Neural progenitor cell (in vitro differentiated cells): Measurements from ENCODE around the gene SPATA33. TPM values are rescaled to one million over a fixed set of nuclear protein-coding genes. Genes with fewer than 3 reads are reported as not detected.

ENCODE experiments used
- DNase-seq: peaks from one replicate; pipeline ENCODE4 v3.0.0-alpha.2; 2016; ENCODE audit warnings: low spot score
- H2AFZ ChIP-seq: fragments of 200-600 bp; sonication (generic); replicated peaks from 2 replicates; pipeline ENCODE4 v1.6.1; 2016; ENCODE audit warnings: antibody characterized with exemption
- H3F3A ChIP-seq: fragments of 200-600 bp; sonication (generic); 2 replicates; pipeline ENCODE4 v1.6.1; 2016; ENCODE audit warnings: antibody characterized with exemption, low read depth
- H3K27ac ChIP-seq: fragments of 200-600 bp; sonication (generic); 2 replicates; pipeline ENCODE4 v1.5.1; 2016; ENCODE audit warnings: mild to moderate bottlenecking
- H3K27me3 ChIP-seq: fragments of 200-600 bp; sonication (generic); 2 replicates; pipeline ENCODE4 v1.6.1; 2016; ENCODE audit warnings: mild to moderate bottlenecking, moderate library complexity
- H3K36me3 ChIP-seq: fragments of 200-600 bp; sonication (generic); 2 replicates; pipeline ENCODE4 v1.5.1; 2016
- H3K4me1 ChIP-seq: fragments of 200-600 bp; sonication (generic); 2 replicates; pipeline ENCODE4 v1.6.1; 2016; ENCODE audit warnings: mixed run types
- H3K4me2 ChIP-seq: fragments of 200-600 bp; sonication (generic); 2 replicates; pipeline ENCODE4 v1.6.1; 2016
- H3K4me3 ChIP-seq: fragments of 200-600 bp; sonication (generic); 2 replicates; pipeline ENCODE4 v1.5.1; 2016
- H3K79me2 ChIP-seq: fragments of 200-600 bp; sonication (generic); 2 replicates; pipeline ENCODE4 v1.6.1; 2016; ENCODE audit warnings: low read depth
- H3K9ac ChIP-seq: fragments of 200-600 bp; sonication (generic); 2 replicates; pipeline ENCODE4 v1.6.1; 2016
- H3K9me3 ChIP-seq: fragments of 200-600 bp; sonication (generic); 2 replicates; pipeline ENCODE4 v1.5.1; 2016; ENCODE audit warnings: low read depth
- H4K20me1 ChIP-seq: fragments of 200-600 bp; sonication (generic); 2 replicates; pipeline ENCODE4 v1.6.1; 2016; ENCODE audit warnings: low read depth
- H3K27ac Mint-ChIP-seq: 3 replicates; pipeline ENCODE4 v1.8.0; 2021; ENCODE audit warnings: mixed read lengths
- H3K27me3 Mint-ChIP-seq: 2 replicates; pipeline ENCODE4 v1.8.0; 2022; ENCODE audit warnings: low read depth, mild to moderate bottlenecking, inconsistent platforms, moderate library complexity, mixed read lengths; ENCODE audit not compliant: insufficient read depth
- H3K36me3 Mint-ChIP-seq: 3 replicates; pipeline ENCODE4 v1.8.0; 2021; ENCODE audit warnings: mixed read lengths
- H3K4me1 Mint-ChIP-seq: 3 replicates; pipeline ENCODE4 v1.8.0; 2021; ENCODE audit warnings: mixed read lengths
- H3K4me3 Mint-ChIP-seq: 3 replicates; pipeline ENCODE4 v1.8.0; 2021; ENCODE audit warnings: mild to moderate bottlenecking, moderate library complexity, mixed read lengths
- H3K9me3 Mint-ChIP-seq: 3 replicates; pipeline ENCODE4 v1.8.0; 2020; ENCODE audit warnings: mixed read lengths
- EZH2 ChIP-seq: fragments of 200-600 bp; sonication (generic); IDR thresholded peaks from 2 replicates; pipeline ENCODE4 v1.6.1; 2017; ENCODE audit warnings: antibody characterized with exemption, mild to moderate bottlenecking, moderate library complexity
- EZH2phosphoT487 ChIP-seq: fragments of 200-600 bp; sonication (generic); IDR thresholded peaks from 2 replicates; pipeline ENCODE4 v1.6.1; 2017; ENCODE audit warnings: antibody characterized with exemption
- total RNA-seq: library from RNA; depleted of rRNA; stranded (reverse); fragments of >200 nt; gene quantifications from 2 replicates; pipeline ENCODE4 v1.2.3, GENCODE V29; 2015; ENCODE audit warnings: low replicate concordance
- TF ChIP-seq, protein P1 (sequence below): fragments of 200-600 bp; sonication (generic); IDR thresholded peaks from 2 replicates; pipeline ENCODE4 v1.5.1; 2017; ENCODE audit warnings: antibody characterized with exemption, mild to moderate bottlenecking

Gene SPATA33
- total RNA-seq, 1 donor from 2014 or later = 14.1 TPM

GRCh38 chr16:89678258-89678657, 20.6 kb downstream of the SPATA33 start:
- Mint-ChIP-seq H3K9me3 (peaks cover 42% of the 10 kb centered on the region), H3K27me3 (peaks cover 2% of the 10 kb centered on the region), H3K36me3 (peaks cover 42% of the 10 kb centered on the region), H3K4me3 (no peak overlapping the region), H3K4me1 (no peaks in the 10 kb centered on the region), H3K27ac (no peak overlapping the region)
- Histone ChIP-seq H3K9me3 (peaks cover 22% of the 10 kb centered on the region), H3K9ac (no peak overlapping the region), H3K36me3 (peaks cover 22% of the 10 kb centered on the region), H2AFZ (no peak overlapping the region), H3F3A (no peaks in the 10 kb centered on the region), H3K27ac (no peak overlapping the region), H3K4me1 (no peaks in the 10 kb centered on the region), H4K20me1 (no peaks in the 10 kb centered on the region), H3K4me3 (no peak overlapping the region), H3K27me3 (no peaks in the 10 kb centered on the region), H3K79me2 (no peaks in the 10 kb centered on the region), H3K4me2 (no peak overlapping the region)
- DNase-seq = peak; percentile 32
- TF ChIP-seq, protein P1, sequence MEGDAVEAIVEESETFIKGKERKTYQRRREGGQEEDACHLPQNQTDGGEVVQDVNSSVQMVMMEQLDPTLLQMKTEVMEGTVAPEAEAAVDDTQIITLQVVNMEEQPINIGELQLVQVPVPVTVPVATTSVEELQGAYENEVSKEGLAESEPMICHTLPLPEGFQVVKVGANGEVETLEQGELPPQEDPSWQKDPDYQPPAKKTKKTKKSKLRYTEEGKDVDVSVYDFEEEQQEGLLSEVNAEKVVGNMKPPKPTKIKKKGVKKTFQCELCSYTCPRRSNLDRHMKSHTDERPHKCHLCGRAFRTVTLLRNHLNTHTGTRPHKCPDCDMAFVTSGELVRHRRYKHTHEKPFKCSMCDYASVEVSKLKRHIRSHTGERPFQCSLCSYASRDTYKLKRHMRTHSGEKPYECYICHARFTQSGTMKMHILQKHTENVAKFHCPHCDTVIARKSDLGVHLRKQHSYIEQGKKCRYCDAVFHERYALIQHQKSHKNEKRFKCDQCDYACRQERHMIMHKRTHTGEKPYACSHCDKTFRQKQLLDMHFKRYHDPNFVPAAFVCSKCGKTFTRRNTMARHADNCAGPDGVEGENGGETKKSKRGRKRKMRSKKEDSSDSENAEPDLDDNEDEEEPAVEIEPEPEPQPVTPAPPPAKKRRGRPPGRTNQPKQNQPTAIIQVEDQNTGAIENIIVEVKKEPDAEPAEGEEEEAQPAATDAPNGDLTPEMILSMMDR = no peak
- TF ChIP-seq EZH2 (no peak), EZH2phosphoT487 (no peak)

GRCh38 chr16:89685916-89686315, 28.3 kb downstream of the SPATA33 start:
- no peak for TF ChIP-seq EZH2
- TF ChIP-seq, protein P1 = no peak
- TF ChIP-seq EZH2phosphoT487 = no peak
- H3K27me3 ChIP-seq = no peaks in the 10 kb centered on the region
- H3F3A ChIP-seq = peaks cover 7% of the 10 kb centered on the region
- H3K27ac ChIP-seq = no peak overlapping the region
- H3K4me3 ChIP-seq = no peak overlapping the region
- H3K36me3 ChIP-seq = peaks cover 7% of the 10 kb centered on the region
- H4K20me1 ChIP-seq = no peaks in the 10 kb centered on the region
- no peak overlapping the region for H3K9ac ChIP-seq
- peaks cover 24% of the 10 kb centered on the region for H3K9me3 Mint-ChIP-seq
- peak overlapping the region; percentile 77 for H3K4me3 Mint-ChIP-seq
- no peak for DNase-seq
- H3K27ac Mint-ChIP-seq = no peak overlapping the region
- no peak overlapping the region for H3K4me2 ChIP-seq
- H3K9me3 ChIP-seq = no peaks in the 10 kb centered on the region
- peaks cover 14% of the 10 kb centered on the region for H3K4me1 Mint-ChIP-seq
- H3K27me3 Mint-ChIP-seq = peaks cover 13% of the 10 kb centered on the region
- peaks cover 49% of the 10 kb centered on the region for H3K36me3 Mint-ChIP-seq
- peaks cover 5% of the 10 kb centered on the region for H3K4me1 ChIP-seq
- H3K79me2 ChIP-seq = peaks cover 31% of the 10 kb centered on the region
- H2AFZ ChIP-seq = no peak overlapping the region

DNA sequence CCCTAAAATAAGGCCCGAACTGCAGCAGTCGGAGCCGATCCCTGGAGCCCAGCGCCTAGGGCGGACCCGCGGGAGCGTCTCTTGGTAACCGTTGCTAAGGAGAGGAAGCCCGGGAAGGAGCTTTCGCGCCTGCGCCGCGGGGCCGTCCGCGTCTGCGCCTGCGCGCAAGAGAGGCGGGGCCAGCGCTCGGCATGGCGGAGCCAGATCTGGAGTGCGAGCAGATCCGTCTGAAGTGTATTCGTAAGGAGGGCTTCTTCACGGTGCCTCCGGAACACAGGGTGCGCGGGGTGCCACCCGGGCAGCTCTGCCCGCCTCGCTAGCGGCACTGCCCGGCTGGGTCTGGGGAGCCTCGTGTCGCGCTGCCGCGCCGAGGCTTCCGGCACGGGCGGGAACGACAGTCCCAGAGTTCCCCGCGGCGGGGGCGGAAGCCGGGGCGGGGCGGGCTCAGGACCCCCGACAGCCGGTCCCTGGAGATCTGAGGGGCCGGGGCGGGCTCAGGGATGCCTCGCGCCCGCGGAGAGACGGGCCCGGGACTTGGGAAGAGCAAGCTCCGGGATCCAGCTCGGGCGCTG, 29.0 kb downstream of the SPATA33 start, which contains the start of gene CDK10:
CDK10 (plus strand) TSS at position 170 of the 572 bp plus-strand sequence; CDS start at position 192, 22 bp downstream.
- peaks cover 5% of the 10 kb centered on the region for H3K4me1 ChIP-seq
- H3K36me3 ChIP-seq = peaks cover 7% of the 10 kb centered on the region
- no peaks in the 10 kb centered on the region for H3K27me3 ChIP-seq
- peaks cover 7% of the 10 kb centered on the region for H3F3A ChIP-seq
- H3K27me3 Mint-ChIP-seq = peaks cover 14% of the 10 kb centered on the region
- peak within 1 kb of the TSS; percentile 94 for H2AFZ ChIP-seq
- peak within 1 kb of the TSS; percentile 33 for H3K9ac ChIP-seq
- TF ChIP-seq EZH2phosphoT487 (no peak), EZH2 (no peak)
- TF ChIP-seq, protein P1 = no peak
- H3K4me1 Mint-ChIP-seq = peaks cover 14% of the 10 kb centered on the region
- peak; percentile 96 for DNase-seq
- H3K36me3 Mint-ChIP-seq = peaks cover 45% of the 10 kb centered on the region
- peaks cover 20% of the 10 kb centered on the region for H3K9me3 Mint-ChIP-seq
- peak within 1 kb of the TSS; percentile 92 for H3K4me3 Mint-ChIP-seq
- H4K20me1 ChIP-seq = no peaks in the 10 kb centered on the region
- no peaks in the 10 kb centered on the region for H3K9me3 ChIP-seq
- no peak within 1 kb of the TSS for H3K27ac ChIP-seq
- H3K27ac Mint-ChIP-seq = peak within 1 kb of the TSS; percentile 88
- H3K4me3 ChIP-seq = peak within 1 kb of the TSS; percentile 65
- peaks cover 31% of the 10 kb centered on the region for H3K79me2 ChIP-seq
- H3K4me2 ChIP-seq = peak within 1 kb of the TSS; percentile 77
